HG03575 (cell line): ENCODE data around the gene MRPS14.
"Not testable (repeated sequence)": the region's sequence is repeated elsewhere in the genome, so short reads cannot be mapped to it uniquely, and the experiment has no call there.

Experiments used
- ATAC-seq: cut with Tn5 transposase; IDR thresholded peaks from one replicate; pipeline ENCODE4 v1.9.1; 2021; ENCODE audit not compliant: unreplicated experiment, insufficient number of reproducible peaks, low FRiP score; ENCODE audit errors: extremely low read depth

Gene MRPS14

DNA sequence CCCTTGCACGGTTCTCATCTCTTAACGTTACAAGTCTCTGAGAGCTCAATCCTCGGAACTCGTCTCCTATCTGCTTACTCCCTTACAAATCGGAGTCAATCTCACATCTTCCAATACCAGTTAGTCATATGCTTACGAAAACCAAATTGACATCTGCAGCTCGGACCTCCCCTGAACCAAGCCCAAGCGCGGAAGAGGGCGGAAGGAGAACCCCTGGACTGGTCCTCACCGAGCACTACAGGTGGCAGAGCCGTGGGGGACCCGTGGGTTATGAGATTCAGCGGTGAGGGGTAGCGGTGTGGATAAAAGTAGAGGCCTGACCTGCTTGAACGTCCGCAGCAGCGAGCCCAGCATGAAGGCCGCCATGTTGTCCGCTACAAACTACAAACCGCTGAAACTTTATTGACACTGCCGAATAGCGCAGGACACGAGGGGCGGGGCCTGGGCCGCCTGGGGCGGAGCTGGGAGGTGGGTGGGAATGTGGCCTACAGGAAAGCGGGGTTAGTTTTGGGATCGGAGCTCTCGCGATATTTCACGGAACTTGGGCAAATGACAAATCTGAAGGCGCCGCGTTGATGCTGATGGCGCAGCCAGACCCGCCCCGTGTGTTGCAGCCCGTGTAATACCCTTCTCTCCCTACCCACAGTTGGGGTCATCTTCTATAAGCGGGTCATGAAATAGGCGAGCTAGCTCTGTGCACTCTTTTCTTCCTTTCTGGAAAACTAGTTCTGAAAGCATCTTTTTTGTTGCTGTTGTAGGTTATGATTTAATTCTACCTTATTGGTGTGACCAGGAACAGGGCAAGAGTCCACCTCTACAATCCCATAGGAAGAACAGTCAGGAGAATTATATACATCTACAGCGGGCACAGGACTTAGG lies at the start of gene MRPS14:
MRPS14 (minus strand) TSS at position 383 of the 879 bp plus-strand sequence; CDS start at position 366, 17 bp downstream.
- ATAC-seq: peak; percentile 76

DNA sequence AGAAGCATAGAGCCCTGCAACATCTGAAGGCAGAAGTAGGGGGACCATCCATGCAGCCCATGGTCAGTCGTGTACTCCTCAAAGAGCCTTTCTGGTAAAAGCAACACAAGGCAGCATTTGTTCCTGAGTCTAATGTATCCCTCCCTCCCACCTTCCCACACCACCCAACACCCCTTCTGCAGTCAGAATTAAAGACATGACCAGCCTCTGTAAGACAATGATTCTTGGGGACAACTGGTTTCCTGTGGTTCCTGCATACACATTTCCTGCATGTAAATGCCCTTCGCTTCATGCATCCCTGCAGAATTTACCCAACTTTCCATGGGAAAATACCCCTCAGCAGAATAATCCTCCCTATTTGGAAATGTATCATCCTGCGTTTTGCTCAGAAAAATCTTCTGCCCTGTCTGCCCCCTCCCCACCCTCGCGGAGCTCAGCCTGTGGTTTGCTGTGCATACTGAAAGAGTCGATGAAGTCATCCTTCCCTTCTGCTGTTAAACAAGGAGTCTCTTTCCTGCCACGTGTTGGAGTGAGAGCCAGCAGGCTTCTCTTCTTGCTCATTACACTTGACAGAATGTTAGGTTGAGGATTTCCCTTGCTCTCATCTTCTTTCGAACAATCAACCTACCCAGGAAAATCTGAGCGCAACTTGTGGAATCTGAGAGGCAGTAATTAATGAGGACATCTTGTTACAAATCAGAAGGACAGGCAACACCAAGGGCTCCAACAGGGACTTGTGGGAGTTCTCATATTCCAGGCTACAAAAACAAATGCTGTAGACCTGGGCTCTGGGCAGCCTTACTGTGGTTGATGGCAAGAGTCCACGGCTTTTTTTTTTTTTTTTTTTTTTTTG lies 49.1 kb upstream of the MRPS14 start:
- no peak for ATAC-seq

DNA sequence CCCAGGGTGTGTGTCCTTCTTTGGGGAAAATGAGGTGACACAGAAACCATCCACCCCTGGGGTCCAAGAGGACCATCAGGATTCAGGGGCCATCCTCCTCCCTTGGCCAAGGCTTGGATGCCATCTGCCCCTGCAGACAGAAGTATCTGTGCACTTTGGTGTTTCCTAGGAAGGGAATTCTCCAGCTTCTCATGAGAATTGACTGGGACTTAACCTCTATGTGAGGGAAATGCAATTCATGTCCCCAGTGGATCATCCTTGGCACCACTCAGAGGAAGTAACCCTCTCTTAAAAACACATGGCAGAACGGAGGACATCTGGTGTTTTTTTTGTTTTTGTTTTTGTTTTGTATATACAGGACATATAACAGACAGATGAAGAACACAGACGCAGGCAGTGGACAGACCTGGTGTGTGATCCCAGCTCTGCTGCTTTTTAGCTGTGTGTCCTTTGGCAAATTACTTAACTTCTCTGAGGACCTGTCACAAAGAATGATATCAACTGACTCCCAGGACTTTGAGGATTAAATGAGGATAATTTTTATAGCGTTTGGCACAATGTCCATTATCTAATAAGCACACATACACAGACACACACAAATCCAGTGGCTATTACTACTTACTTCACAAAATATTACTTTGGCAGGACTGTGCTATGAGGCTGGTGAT lies 48.2 kb upstream of the MRPS14 start:
- no peak for ATAC-seq

DNA sequence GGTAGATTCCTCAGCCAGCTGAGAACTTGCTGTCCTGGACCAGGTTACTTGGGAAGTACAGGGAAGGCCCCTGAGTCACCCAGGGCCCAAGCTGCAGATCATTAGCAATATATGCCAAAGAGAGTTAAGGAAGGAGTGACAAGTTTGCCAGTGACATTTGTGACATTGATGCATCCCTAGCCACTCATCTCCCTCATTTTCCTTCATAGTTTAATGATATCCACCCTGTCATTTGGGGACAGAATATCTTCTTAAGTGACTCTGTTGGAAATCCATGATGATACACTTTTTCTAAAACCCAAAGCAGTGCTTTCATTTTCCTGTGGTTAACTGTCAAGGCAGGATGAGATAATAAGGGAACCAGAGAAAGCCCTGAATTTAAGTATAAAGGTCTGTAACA lies 47.6 kb upstream of the MRPS14 start:
- ATAC-seq: no peak

DNA sequence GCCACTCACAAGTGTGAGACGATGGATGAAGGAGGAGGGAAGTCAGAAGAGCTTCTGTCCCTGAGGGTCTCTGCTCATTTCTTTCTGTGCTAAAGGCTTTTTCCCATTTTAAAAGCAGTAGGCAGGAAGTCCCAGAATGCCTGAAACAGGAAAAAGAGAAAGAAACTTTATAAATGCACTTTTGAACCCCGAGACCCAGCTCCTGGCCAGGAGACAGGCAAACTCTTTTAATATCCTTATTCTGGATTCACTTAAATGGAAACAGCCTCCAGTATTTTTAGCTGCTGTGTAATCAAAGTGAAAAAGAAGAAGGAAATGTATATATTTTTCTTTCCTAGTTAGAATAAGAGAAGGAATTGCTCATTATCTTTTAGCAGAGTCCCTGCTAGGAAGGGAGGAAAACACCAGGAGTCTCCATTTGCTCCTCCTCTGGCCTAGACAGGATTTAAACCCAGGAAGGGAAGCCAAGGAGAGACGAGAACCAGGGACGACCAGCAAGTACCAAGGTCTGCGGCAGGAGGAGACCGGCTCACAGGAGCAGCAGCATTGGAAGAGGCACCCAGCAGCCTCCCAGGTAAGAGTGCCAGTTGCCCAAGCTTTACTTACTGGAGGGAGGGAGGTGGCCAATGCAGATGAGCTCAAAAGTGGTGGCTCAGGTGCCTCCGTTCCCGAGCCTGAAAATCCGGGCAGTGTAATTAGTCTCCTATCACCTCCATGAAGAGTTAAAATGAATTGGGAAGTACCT lies 44.3 kb upstream of the MRPS14 start, which contains the start of gene TNN:
TNN (plus strand) TSS at position 472 of the 745 bp plus-strand sequence. CDS start 9,586 bp downstream, outside the sequence.
- ATAC-seq: no peak

DNA sequence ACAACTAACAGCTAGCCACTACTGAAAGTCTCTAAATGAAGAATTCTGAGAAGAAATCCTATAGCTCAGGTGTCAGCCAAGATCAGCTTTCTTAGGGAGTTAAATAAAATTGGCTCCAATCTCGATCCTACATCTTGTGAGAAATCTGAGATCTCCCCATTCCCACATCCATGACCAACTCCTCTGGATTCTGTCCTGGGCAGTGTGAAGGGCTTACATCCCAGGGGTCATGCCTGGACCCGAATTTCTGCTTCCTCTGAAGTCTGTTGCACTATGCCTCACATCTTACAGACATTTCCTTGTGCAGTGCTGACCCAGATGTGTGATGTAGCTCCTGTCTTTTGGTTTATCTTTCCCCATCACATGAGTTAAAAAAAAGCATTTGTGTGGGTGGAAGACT lies 39.6 kb upstream of the MRPS14 start:
- no peak for ATAC-seq

DNA sequence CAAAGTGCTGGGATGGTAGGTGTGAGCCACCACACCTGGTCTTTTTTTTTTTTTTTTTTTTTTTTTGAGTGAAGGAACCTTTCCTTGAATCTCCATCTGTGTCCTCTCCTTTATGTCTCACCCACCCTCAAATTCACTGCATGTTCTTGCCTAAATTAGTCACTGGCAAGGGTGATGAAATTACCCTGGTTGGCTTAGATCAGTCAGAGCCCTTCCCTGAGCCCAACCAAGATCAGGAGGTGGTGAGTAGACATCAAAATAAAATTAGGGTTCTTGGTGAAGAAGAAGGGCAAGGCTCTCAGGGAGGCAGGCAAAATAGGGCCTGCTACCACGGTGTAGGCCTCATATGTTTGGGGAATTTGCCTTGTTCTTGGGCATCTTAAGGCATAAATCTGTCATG lies 39.1 kb upstream of the MRPS14 start:
- no peak for ATAC-seq

DNA sequence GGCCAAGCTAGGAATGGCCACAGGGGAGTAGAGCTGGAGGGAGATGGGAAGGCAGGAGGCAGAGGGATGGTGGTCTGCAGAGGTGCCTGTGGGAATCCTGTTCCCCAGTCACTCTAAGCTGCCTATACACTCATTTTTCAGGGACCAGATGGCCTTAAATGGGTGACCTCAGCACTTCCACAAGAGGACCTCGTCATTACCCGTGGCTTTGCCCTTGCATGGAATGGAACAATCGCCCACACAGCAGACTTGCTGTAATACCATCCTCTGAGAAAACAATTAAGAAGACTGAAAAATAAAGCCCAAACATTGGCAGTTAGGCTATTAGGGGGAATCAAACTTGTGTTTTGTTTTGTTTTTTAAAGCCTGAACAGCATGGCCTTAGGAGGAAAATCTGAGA lies 31.5 kb upstream of the MRPS14 start:
- no peak for ATAC-seq

DNA sequence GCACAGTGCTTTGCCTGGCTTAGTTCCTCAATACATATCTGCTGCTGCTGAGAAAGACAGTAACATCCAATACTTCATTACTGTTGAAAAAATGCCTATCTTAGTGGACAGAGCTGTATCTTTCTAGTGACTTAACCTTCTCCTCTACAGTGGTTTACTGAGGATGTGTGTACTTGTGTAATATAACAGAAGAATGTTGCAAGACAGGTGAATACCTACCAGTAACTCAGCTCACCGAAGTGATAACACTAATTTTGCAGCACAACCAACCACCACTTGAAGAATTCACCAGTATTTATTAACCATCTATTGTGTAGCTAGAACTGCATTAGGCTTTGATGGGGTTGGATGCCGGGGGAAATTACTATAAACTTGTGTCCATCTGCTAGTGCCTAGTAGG lies 27.8 kb upstream of the MRPS14 start:
- ATAC-seq: no peak

DNA sequence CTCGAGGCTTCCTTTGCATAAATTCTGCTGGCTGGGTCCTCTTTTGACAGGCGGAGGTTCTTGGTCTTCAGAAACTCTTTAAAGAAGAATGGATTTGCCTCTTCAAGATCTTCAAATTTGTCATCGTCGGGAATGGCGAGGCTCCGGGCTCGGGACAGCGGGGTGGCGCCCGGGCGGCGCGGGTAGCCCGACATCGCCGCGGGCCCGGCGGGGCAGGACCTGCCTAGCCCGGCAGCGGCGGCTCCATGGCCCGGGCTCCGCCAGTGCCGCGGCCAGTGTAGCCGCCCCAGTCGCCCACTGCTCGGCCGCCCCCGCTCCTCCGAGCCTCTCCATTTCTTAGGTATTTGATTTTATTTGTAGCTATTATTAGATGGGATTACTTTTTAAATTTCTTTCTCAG lies 22.3 kb upstream of the MRPS14 start:
- ATAC-seq: no peak

DNA sequence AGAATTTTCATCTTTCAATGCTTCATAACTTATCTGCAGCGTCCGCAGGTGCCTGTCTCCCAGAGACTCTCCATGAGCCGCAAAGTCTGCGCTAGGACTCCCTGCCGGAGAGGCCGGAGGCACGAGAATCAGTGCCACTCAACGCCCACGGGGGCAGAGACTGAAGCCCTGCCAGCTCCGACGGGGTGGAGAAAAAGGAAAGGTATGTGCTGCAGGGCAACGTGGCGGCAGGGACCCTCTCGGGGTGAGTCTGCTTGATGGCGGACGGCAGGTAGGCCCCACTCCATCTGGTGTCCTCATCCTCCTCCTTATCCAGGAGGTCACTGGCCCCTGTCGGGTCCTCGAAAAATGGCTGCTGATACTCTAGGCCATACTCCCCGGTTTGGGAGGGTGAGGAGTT lies 21.9 kb upstream of the MRPS14 start:
- ATAC-seq: no peak

DNA sequence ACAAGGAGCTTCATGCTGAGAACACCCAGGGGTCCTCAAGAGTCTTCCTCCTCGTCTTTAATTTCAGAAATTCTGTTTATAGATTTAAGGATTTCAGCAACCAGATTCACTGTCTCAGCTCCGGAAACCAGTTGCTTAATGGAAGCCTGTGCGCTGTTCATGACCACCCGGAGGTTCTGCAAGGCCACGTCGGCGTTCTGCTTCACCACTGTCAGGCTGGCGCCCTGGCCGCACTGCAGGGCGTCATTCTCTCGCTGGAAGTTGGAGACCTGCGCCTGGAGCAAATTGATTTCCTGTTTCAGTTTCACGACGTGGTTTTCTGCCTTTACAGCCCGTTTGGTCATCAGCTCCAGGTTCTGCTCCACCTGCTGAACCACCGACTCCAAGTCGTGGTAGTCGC lies 21.4 kb upstream of the MRPS14 start:
- ATAC-seq: not testable (repeated sequence)

DNA sequence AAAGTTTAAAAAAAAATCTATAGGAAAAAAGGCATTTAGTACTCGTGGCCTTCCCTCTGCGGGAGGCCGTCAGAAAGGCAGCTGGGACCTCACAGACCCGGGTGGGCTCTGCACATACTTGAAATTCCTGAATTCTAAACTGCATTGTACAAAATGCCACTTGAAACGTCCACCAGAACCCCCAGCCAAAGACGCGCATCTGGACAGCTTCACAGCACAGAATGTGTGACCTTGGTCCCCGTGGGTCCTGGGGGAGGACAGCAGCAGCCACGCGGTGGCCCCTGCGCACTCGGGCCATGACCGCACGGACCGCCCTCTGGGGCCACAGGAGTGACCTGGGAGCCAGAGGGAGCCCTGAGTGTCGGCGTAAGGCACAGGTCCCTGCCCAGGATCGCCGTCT lies 20.6 kb upstream of the MRPS14 start:
- ATAC-seq: no peak

DNA sequence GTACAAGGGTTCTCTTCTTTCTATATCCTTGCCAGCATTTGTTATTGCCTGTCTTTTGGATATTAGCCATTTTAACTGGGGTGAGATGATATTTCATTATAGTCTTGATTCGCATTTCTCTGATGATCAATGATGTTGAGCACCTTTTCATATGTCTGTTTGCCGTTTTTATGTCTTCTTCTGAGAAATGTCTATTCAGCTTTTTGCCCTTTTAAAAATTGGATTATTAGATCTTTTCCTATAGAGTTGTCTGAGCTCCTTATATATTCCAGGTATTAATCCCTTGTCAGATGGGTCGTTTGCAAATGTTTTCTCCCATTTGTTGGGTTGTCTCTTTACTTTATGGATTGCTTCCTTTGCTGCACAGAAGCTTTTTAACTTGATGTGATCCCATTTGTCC lies 19.4 kb upstream of the MRPS14 start:
- no peak for ATAC-seq

DNA sequence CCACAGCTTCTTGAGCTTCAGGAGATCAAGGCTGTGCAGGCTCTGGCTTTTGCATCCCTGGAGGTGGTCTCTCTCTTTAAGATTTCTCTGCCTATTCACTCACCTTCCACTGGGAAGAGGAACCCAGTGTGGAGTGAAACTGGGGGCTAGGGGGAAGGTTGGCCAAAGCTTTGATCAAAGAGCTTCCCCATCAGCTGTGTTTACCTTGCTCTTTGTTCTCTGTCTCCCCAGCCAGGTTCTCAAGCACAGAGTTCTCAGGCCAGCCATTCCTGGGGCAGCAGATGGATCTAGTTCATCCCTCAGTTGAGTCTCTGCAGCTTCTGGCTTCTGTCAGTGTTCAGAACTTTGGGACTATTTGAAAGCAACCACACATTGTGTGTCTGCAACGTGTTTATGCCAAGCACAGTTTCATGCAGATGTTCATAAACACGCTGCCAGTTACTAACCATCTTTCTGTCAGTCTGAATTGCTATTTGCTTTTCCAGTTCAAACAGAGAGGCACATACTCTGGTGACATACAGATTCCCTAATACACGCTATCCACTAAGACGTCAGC lies 17.2 kb upstream of the MRPS14 start:
- no peak for ATAC-seq

DNA sequence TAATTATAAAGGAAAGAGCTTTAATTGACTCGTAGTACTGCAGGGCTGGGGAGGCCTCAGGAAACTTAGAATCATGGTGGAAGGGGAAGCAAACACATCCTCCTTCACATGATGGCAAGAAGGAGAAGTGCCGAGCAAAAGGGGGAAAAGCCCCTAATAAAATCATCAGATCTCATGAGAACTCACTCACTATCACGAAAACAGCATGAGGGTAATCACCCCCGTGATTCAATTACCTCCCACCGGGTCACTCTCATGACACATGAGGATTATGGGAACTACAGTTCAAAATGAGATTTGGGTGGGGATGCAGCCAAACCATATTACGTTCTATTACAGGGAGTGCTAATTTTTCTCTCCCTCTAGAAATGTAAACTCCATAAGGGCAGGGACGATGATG lies 14.2 kb upstream of the MRPS14 start:
- no peak for ATAC-seq

DNA sequence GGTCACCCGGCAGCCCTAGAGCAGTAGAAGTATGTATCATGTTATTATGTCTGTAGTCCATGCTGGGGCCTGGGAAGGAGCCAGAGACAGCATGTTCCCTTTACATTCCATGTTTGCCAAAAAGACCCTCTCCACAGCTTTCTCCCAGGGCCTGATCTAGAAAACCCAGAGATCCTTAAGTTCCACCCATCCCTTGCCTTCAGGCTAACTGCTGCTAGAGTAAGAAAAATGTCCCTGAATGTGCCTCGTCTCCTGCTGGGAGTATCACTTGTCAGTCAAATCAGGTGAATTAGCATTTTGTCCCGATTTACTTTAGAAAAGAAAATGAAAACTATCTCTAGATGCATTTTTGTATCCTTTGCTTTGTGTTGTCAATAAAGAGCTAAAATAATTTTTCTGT lies 13.3 kb upstream of the MRPS14 start:
- ATAC-seq: no peak

DNA sequence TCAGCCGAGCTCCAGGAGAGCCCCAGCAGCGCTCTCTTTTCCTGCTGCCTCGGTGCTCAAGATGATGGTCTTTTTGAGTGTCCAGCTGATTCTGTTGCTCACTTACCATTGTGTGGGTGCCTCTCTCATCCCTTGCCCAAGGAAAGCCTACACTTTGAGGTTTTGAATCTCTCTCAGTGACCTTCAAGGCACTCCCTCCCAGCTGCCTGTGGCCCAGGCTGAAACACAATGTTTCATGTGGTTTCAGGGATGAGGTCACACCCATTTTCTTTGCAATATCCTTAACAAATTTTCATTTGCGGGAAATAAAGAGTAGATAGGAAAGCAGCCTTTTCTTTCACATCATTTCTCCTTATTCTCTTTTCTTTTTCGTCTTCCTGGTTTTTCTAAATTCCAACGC lies 12.6 kb upstream of the MRPS14 start:
- ATAC-seq: no peak

DNA sequence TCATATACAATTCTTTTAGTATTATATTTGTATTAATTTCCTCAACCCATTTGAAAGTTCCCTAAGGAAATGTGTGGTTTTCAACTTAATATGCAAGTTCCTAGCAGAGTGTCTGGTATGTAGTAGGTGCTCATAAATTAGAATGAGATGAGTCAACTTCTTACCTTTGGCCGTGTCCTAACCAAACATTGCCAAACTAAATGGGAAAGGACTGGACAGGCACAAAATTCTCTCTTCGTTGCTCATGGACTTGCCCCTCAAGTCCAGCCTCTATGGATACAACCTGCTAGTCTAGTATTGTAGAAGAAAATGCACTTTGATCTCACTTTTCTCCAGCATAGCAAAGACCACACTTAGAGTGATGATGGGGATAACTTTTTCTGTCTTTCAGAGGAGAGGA lies 11.6 kb upstream of the MRPS14 start:
- ATAC-seq: no peak
